Thyroid gland (tissue), 4 donors: ENCODE measurements around the gene SUSD2. TPM values are rescaled to one million over a fixed set of nuclear protein-coding genes. Genes with fewer than 3 reads are reported as not detected.

ENCODE experiments used
- DNase-seq, 2 donors: peaks; one replicate each; pipeline ENCODE4 v3.0.0-alpha.2; 2019
- H3K27ac ChIP-seq, 3 donors: fragments of 200-600 bp; sonication (generic); 1 replicate in 2 of 3; 2 replicates in 1 of 3; pipeline ENCODE4 v1.5.1; 2016 to 2019; ENCODE audit warnings: mild to moderate bottlenecking in 1 of 3, moderate library complexity in 1 of 3
- H3K27me3 ChIP-seq: fragments of 200-600 bp; sonication (generic); one replicate; pipeline ENCODE4 v1.5.1; 2019
- H3K36me3 ChIP-seq, 2 donors: fragments of 200-600 bp; sonication (generic); one replicate each; pipeline ENCODE4 v1.5.1; 2016 to 2019
- H3K4me1 ChIP-seq, 2 donors: fragments of 200-600 bp; sonication (generic); one replicate each; pipeline ENCODE4 v1.5.1; 2017 to 2019
- H3K4me3 ChIP-seq, 3 donors: fragments of 200-600 bp; sonication (generic); replicated peaks in 1 of 3; 1 replicate in 2 of 3; 2 replicates in 1 of 3; pipeline ENCODE4 v1.5.1; 2016; ENCODE audit warnings: mild to moderate bottlenecking in 1 of 3
- H3K9me3 ChIP-seq: fragments of 200-600 bp; sonication (generic); one replicate; pipeline ENCODE4 v1.5.1; 2017
- POLR2A ChIP-seq, 2 donors: fragments of 450-650 bp; IDR thresholded peaks; one replicate each; pipeline ENCODE4 v1.6.1; 2017; ENCODE audit warnings: antibody characterized with exemption in 2 of 2, mild to moderate bottlenecking in 2 of 2, moderate library complexity in 1 of 2
- WGBS, 2 donors: methylation state at CpG; one replicate each; pipeline ENCODE4 v1.1.5; 2017; 5-methylcytosine and 5-hydroxymethylcytosine counted together
- intact Hi-C: fragments of 100-400 bp; cut with DNase I; formaldehyde crosslinking; loops from one replicate; pipeline ENCODE4 v1.15.1; 2023
- total RNA-seq, 4 donors: library from RNA; depleted of rRNA; stranded (reverse); fragments of >200 nt; gene quantifications; one replicate each; pipeline ENCODE4 v1.2.3, GENCODE V29; 2016
- TF ChIP-seq, protein P1 (sequence below), 6 experiments: fragments of 200-600 bp in 3 of 6; fragments of 450-650 bp in 3 of 6; sonication (generic) in 3 of 6; IDR thresholded peaks; one replicate each; pipeline ENCODE4 v1.5.1; 2016 to 2019; ENCODE audit warnings: antibody characterized with exemption in 6 of 6, mild to moderate bottlenecking in 2 of 6, inconsistent platforms in 1 of 6, moderate library complexity in 1 of 6

Gene SUSD2
- total RNA-seq, 4 donors from 2014 or later: 9.5 to 22.5 (median 15.1) TPM

DNA sequence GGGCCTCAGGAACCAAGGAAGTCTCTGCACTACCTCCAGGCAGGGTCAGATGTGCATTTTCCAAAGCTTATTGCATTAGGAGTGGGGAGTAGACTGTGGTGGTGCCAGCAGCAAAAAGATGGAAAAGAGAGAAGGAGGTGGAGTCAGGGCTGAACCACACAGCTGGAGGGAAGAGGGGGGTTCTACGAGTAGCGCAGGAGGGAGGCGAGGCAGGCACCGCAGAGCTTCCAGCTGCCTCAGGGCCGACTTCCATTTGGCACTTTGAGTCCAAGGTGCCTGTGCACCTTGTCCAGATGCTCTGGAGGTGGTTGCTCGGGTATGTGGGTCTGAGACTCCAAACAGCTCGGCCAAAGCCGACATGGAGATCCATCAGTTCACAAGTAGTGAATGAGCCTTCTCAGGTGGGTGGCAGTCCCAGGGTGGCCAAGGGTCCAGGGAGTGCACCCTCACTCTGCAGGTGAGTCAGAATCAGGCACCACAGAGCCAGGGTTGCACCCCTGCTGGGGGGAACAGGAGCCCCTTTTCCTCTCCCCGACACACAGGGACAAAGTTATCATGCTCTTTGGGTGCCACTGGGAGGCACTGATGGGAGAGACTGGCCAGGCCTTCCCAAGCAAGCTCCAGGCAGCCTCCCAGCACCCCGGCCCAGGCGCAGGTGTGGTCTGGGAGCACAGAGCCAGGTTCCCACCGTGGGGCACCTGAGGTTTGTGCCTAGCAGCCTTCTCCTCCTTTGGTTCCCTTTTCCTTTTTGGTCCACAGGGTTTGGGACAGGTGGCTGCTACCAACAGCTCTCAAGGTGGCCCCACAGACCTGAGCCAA, 33.4 kb downstream of the SUSD2 start:
- intact Hi-C loops: no loop called here
- Histone ChIP-seq H3K27me3 (no peaks in the 10 kb centered on the region), H3K4me3 (no peak overlapping the region), H3K9me3 (no peaks in the 10 kb centered on the region), H3K4me1 (peaks cover 15 to 49% of the 10 kb centered on the region in 2 donors), H3K36me3 (no peaks in the 10 kb centered on the region), H3K27ac (no peak overlapping the region)
- no peak for DNase-seq
- WGBS, 2 donors: 79 to 85% methylated on average over 9 to 11 of the region's 12 CpGs
- TF ChIP-seq, protein P1, sequence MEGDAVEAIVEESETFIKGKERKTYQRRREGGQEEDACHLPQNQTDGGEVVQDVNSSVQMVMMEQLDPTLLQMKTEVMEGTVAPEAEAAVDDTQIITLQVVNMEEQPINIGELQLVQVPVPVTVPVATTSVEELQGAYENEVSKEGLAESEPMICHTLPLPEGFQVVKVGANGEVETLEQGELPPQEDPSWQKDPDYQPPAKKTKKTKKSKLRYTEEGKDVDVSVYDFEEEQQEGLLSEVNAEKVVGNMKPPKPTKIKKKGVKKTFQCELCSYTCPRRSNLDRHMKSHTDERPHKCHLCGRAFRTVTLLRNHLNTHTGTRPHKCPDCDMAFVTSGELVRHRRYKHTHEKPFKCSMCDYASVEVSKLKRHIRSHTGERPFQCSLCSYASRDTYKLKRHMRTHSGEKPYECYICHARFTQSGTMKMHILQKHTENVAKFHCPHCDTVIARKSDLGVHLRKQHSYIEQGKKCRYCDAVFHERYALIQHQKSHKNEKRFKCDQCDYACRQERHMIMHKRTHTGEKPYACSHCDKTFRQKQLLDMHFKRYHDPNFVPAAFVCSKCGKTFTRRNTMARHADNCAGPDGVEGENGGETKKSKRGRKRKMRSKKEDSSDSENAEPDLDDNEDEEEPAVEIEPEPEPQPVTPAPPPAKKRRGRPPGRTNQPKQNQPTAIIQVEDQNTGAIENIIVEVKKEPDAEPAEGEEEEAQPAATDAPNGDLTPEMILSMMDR (IDR thresholded peaks at IDR 0.05): no peak
- TF ChIP-seq POLR2A (IDR thresholded peaks at IDR 0.05): no peak

DNA sequence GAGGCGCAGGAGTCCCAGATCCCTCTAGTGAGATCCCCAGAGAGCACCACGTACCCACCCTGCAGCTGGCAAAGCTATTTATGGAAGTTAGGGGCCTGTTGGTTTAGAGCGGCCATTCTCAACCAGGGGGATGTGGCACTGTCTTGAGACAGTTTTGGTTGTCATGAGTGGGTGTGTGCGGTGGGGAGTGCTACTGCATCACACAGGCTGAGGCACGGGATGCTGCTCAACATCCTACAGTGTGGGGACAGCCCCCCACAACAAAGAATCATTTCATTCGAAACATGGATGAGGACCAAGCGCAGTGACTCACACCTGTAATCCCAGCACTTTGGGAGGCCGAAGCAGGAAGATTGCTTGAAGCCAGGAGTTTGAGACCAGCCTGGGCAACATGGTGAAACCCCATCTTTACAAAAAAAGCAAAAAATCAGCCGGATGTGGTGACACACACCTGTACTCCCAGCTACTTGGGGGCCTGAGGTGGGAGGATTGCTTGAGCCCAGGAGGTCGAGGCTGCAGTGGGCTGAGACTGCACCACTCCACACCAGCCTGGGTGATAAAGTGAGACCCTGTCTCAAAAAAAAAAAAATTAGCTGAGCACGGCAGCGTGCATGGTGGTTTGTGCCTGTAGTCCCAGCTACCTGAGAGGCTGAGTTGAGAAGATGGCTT, 35.4 kb downstream of the SUSD2 start:
- Histone ChIP-seq H3K4me3 (no peak overlapping the region), H3K27ac (peak overlapping the region; percentile 41 to 53 (median 41)), H3K36me3 (peaks cover 0 to 4% of the 10 kb centered on the region in 2 donors), H3K9me3 (no peaks in the 10 kb centered on the region), H3K4me1 (peaks cover 10 to 36% of the 10 kb centered on the region in 2 donors), H3K27me3 (no peaks in the 10 kb centered on the region)
- 78 to 86% methylated on average over 9 to 12 of the region's 12 CpGs for WGBS, 2 donors
- intact Hi-C loops: no loop called here
- DNase-seq: no peak
- no peak for TF ChIP-seq POLR2A (IDR thresholded peaks at IDR 0.05)
- TF ChIP-seq, protein P1 (IDR thresholded peaks at IDR 0.05): no peak

DNA sequence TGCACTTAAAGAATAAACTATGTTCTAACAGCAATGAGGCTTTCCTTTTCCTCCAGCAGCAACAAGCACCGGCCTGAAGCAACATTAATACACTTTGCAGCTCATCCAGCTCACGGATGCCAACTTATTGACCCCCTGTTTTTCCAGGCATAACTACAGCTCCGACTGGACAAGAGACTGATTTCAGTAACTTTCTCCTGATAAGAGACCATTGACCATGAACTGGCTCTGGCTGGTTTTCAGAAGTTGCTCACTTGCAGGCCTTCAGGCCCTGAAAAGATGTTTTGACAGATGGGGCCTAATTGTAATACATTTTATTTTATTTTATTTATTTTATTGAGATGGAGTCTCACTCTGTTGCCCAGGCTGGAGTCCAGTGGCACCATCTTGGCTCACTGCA, 36.1 kb downstream of the SUSD2 start:
- TF ChIP-seq, protein P1 (IDR thresholded peaks at IDR 0.05): no peak
- TF ChIP-seq POLR2A (IDR thresholded peaks at IDR 0.05): no peak
- 21 to 27% methylated on average over 3 of the region's 3 CpGs for WGBS, 2 donors
- Histone ChIP-seq H3K27me3 (no peaks in the 10 kb centered on the region), H3K27ac (peak overlapping the region; percentile 20 to 53 (median 41)), H3K9me3 (no peaks in the 10 kb centered on the region), H3K36me3 (peaks cover 0 to 4% of the 10 kb centered on the region in 2 donors), H3K4me3 (no peak overlapping the region), H3K4me1 (peaks cover 10 to 30% of the 10 kb centered on the region in 2 donors)
- peak in 1 of 2 donors; percentile 30 for DNase-seq
- intact Hi-C loops: no loop called here

DNA sequence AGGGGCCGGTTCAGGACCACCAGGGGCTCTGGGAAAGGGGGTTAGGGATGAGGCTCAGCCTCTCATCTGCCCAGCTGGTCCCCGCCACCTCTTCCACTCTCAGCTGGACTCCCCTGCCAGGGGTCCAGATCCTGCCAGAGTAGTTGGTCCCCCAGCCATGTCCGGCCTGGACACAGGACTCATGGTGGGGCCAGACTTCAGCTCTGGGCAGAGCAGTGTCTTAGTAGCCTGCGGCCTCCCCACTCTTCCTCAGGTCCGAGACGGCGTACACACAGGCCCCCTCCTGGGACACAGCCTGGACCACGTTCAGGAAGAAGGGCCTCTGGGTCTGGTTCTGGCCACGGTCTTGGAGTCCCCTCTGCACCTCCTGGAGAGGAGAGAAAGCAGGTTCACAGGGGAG, 38.5 kb downstream of the SUSD2 start:
- peaks cover 10 to 18% of the 10 kb centered on the region in 2 donors for H3K4me1 ChIP-seq
- DNase-seq: no peak
- H3K27ac ChIP-seq: no peak overlapping the region
- H3K9me3 ChIP-seq: no peaks in the 10 kb centered on the region
- intact Hi-C loops: no loop called here
- WGBS, 2 donors: 88 to 90% methylated on average over 6 to 9 of the region's 9 CpGs
- H3K4me3 ChIP-seq: no peak overlapping the region
- peaks cover 5 to 7% of the 10 kb centered on the region in 2 donors for H3K36me3 ChIP-seq
- TF ChIP-seq, protein P1 (IDR thresholded peaks at IDR 0.05): no peak
- TF ChIP-seq POLR2A (IDR thresholded peaks at IDR 0.05): no peak
- H3K27me3 ChIP-seq: no peaks in the 10 kb centered on the region

DNA sequence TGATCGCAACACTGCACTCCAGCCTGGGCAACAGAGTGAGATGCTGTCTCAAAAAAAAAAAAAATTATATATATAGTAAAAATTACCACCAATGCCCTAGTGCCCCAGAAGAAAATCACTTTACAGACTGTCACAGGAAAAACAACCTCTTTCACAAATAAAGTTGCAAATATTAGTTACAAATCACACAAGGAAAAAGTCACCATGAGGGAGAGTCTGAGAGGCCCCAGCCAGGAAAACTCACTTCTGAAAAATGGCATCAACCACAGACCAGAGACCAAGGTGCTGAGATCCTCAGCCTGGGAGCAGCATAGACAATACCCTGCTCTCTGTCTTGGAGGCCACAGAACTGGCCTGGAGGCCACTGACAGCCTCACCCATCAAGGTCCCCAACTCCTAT, 43.2 kb downstream of the SUSD2 start:
- Histone ChIP-seq H3K4me1 (no peaks in the 10 kb centered on the region), H3K36me3 (peaks cover 22 to 23% of the 10 kb centered on the region in 2 donors), H3K9me3 (no peaks in the 10 kb centered on the region), H3K4me3 (no peak overlapping the region), H3K27me3 (no peaks in the 10 kb centered on the region), H3K27ac (no peak overlapping the region)
- DNase-seq: no peak
- TF ChIP-seq, protein P1 (IDR thresholded peaks at IDR 0.05): no peak
- TF ChIP-seq POLR2A (IDR thresholded peaks at IDR 0.05): no peak
- 95 to 97% methylated on average over 1 of the region's 1 CpG for WGBS, 2 donors
- intact Hi-C loops: no loop called here
